GM18870 (cell line): ENCODE results near the gene GUCY1A1.

ENCODE experiments used
- ATAC-seq: cut with Tn5 transposase; IDR thresholded peaks from one replicate; pipeline ENCODE4 v1.9.1; 2021; ENCODE audit warnings: moderate library complexity; ENCODE audit not compliant: unreplicated experiment

The GUCY1A1 gene

DNA sequence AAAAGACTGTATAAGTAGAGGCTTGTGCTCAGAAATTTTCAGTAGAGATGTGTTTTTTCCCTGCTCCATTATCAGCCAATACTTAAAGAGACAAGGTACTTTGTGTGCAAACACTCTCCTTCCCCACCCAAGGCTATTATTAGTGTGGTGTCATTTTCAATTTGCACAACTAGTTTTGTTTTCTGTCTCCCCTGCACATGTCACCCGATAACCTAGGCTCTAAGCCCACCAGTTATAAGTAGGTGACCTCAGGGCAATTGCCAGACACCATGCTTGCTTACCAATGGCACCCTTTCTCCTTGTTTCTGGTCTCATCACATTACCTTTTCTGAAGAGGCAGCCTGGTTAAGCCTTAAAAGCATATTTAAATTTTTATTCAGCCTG, 8.0 kb upstream of the GUCY1A1 start:
- no peak for ATAC-seq

DNA sequence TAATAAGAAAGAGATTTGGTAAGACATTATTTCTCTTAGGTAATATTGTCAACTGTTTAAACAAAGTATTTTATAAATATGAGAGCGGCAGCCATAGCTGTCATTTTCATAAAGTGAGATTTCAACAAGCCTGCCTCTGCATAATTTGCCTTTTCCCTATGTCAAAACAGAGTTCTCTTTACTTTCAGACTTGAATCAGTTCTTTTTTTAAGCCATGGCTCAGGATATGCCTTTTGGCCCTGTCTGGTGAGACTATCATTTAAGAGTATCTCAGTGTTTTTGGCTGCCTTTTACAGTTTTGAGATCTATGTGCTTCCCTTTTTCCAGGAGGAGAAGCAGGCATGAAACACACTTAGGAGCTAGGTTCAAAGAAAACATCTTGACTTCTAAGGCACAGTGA, 7.5 kb upstream of the GUCY1A1 start:
- no peak for ATAC-seq

DNA sequence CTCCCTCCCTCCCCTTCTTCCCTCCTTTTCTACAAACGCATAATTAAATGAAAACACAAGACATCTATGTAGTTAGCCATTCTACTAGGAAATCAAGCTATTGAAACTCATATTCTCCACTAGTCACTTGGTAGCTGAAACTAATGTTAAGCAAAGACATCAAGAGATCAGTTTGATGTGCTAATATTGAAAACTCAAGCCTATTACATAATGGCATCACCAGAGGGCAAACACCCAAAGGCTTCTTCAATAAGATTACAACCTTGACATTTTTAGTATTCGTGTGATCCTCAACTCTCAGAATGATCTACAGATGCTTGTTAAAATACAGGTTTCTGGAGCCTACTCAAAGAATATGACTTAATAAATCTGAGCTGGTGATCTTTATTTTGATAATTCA, 6.2 kb upstream of the GUCY1A1 start:
- ATAC-seq: no peak

DNA sequence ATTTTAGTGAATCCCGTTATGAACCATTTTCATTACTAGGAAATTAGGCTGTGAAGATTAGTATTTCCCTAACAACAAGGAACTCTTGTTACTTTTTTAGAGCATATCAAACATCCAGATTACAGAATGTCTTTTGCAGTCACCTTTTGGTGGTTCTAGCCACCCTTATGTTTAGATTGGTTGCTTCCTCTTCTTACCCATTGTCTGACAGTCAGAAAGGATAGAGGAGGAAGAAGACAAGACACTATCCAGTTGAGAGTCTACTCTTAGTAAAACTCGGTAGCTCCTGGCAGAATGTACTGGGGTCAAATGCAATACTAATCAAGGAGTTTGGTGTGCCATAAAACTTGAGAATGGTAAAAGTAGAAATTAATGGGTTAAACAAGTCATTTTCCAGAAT, 1.6 kb upstream of the GUCY1A1 start:
- no peak for ATAC-seq

DNA sequence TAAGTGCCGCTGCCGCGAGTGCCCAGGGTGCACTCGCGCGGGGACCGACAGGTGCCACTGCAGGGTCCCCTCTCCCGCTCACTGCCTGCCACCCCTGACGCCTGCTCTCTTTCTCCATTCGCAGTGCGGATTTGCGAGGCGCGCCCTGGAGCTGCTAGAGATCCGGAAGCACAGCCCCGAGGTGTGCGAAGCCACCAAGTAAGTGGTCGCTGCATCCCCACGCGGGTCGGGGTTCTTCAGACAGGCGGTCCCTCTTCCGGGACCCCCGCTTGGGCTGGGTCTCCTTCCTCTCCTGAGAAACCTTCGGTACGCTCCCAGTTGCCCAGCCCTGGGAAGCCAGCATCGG, 547 bp downstream of the GUCY1A1 start:
- ATAC-seq: peak; percentile 44

DNA sequence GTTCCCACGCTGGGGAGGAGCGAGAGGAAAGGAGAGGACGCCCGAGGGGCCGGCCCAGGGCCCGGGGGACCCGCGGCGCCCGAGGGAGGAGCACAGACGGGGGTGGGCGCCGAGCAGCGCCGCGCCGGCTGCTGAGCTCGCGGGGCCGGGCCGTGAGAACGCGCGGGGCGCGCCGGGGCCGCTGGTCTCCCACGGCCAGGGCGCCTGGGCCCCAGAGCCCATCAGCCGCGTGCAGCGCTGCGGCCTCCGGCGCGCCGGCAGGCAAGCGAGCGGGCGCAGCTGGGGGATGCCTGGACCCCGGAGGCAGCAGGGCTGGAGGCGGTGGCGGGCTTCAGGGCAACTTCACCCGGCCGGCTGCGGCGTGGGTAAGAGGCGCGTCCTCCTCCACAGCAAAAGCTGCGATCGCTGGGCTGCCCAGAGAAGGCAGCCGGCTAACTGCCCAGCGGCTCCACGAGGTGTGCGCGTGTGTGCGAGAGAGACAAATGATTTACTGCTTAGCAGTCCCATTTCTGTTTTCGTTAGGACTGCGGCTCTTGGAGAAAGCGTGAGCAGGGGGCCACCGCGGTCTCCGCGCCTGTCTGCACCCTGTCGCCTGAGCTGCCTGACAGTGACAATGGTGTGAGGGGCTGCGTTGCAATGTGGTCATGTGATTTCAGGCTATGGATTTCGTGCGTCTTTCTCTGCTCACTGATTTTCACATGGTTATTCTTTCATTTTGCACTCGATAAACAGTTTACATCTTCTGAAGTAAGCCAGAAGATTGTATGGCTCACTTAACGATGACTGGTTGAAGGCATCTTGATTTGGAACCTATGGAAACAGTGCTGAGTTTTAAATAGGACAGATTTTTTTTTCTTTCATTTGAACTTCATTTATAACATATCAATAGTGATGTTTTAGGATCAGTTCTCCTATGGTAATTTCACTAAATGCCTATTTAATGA, 1.2 kb downstream of the GUCY1A1 start:
- ATAC-seq: peak; percentile 54

DNA sequence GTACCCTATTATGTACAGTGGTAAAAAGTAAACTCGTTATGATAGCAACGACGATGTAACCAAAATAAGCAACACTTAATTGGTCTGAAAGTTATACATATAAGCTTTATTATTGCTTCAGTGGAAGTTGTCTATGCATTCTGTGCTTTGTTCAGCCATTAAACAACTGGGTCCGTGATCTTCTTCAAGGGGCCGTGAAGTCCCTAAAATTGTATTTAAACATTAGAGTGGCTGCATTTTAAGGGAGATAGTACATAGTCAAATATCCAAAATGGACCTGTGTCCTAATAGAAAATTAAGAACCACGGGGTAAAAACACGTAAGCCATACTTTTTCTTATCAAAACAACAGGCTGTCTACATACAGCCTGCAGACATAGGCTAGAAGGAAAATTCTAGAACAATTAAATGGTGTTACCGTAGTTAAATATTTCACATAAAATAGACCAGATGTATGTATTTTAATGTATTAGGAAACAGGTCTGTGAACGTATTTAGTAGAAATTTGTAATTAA, 2.1 kb downstream of the GUCY1A1 start:
- ATAC-seq: no peak

DNA sequence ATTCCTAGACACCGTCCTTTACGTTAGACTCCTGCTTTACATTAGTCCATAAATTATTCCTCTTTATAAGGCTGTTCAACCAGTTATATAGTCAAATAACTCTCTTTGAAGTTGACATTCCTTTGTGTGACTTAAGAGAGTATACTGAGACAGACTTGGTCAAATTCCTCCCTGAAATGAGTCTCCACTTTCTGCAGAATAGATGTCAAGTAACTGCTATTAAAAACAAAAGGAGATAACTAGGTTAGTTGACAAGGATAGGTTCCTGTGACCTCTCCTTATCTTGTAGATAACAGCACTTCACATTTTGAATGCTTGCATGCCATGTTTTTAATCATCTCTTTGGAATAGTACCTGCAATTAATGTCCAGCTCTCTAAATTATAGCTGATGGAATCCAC, 5.7 kb downstream of the GUCY1A1 start:
- ATAC-seq: no peak

DNA sequence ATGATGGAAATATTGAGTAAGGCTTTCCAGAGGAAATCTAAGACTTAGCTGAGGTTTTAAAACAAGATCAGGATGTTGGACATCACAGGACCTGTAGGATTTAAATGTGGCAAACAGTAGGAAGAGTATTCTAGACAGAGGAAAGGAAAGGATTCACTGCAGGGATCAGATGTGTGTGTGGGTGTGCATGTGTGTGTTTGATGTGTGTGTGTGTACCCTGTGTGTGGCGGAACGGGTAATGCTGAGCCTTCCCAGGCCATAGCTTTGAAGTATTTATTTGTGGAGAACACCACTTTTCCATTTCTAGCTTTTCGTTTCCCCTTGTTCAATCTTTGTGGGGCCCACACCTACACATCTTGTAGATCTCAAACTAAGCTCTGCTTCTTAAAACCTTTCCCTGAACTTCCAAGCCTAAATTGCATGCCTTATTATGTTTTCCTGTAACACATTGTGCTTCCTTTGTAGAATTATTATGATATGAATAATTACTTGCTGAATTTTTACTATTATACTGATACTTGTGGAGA, 6.9 kb downstream of the GUCY1A1 start:
- ATAC-seq: no peak

DNA sequence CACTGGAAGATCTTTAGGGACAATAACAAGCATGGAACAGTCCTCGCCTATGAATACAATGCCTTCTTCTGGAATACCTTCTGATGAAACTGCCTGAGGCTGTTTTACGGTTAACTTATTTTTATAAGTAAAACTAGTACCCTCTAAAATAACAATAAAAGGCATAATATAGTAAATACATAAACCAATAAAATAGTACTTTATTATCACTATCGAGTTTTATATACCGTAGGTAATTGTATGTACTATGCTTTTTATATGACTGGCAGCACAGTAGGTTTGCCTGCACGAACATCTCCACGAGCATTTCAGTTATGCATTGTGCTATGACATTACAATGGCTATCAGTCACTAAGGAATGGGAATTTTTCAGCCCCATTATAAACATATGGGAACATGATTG, 8.0 kb downstream of the GUCY1A1 start:
- ATAC-seq: no peak

DNA sequence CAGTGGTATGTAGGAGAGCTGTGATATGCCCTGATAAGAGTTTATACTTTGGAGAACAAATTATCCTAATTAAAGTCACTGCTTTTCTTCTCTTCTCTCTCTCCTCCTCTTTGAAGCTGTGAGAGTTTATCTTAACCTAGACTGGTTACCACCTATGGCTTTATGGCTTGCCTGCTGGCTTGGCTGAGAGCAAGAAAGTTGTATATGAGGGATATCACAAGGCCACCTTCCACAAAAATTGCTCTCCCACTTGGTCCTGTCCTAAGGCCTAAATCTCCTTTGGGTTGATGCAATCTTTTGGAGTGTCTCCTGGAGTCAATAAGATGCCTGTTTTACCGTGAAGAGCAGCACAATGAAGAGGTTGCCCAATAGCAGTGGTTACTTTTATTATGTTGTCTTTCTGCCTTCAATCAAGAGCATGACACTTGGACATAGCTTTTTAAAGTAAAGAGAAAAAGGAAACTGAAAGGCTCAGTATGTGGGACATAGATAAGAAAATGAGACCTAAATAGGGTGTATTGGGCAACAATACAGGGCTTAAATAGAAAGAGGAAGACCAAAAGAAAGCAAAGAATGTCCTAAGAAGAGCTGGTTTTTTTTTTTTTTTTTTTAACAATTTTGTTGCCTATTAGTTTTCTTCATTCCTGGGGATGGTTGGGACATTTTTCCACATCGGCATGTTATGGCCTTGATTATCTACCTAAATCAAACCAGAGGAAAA, 9.2 kb downstream of the GUCY1A1 start:
- ATAC-seq: peak; percentile 84

DNA sequence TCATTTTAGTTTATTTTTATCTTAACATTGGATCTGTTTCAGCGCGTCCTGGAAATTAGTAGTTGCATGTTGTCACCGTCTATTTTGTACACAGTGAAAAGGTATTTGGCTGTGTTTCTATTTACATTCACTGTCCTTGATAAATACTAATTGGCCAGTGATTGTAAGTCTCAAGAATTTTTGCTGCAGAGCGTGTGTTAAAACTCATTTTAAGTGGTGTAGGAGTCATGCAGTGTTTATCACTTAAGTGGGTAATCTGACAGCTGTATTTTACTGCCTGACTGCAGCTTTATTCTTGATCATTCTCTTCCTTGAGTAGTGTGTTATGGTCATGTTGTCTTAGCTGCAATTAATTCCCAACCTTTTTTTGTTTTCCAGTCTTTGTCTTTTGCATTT, 9.8 kb downstream of the GUCY1A1 start:
- no peak for ATAC-seq

DNA sequence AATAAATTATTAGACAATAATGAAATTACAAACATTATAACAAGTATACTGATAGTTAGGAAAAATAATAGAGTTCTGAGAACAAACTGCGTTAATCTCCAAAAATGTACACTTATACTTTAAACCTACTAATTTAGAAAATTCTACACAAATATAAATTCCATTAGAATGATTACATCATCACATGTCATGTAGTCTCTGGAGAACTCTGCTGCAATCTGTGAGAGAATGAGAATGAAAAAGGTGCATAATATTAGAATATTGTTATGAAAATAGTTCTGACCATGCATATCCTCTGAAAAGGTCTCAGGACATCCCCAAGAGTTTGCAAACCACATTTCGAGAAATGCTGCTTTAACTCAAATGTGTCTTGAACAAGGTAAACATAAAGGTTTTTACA, 11.4 kb downstream of the GUCY1A1 start:
- ATAC-seq: no peak

DNA sequence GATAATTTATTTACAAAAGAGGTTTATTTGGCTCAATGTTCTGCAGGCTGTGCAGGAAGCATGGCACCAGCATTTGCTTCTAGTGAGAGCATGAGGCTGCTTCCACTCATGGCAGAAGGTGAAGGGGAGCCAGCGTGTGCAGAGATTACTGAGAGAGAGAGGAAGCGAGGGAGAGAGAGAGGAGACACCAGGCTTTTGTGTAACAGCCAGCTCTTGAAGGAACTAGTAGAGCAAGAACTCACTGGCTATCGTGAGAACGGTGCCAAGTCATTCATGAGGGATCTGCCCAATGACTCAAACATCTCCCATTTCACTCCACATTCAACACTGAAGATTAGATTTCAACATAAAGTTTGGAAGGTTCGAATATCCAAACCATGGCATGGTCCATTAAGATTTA, 12.7 kb downstream of the GUCY1A1 start:
- ATAC-seq: no peak

DNA sequence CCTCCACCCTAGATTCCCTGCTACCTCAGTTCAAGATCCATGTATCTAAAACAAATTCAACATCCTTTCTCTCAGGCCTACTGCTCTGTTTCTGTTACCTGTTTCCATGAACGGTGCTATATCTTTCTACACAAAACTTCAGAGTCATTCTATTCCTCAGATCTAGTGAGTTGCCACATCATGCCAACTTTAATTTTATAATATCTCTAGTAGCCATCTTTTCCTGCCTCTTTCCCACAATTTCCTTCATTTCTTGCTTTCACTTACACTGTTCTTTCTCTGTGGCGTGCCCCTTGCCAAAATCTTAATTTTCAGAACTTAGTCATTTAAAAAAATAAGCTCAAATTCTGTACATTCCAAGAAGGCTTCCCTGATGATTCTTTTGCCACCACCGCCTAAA, 15.2 kb downstream of the GUCY1A1 start:
- ATAC-seq: no peak

DNA sequence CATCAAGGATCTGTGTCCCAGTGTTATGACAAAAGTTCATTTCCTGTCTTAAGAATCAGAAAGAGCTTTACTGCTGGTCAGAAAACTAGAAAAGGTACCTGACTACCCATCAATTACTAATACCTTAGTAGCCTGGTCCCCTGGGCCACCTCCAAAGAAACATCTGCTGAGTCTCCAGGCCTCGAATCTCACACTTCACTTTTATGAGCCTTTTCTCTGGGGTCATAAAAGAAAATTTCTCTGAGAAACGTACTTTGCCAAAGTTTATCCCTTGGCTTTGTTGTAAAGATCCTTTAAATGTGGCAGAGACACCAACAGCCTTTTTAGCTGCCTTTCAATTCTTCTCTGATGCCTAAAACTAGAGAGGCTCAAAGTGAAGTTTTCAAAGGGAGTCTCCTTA, 17.8 kb downstream of the GUCY1A1 start:
- ATAC-seq: no peak

DNA sequence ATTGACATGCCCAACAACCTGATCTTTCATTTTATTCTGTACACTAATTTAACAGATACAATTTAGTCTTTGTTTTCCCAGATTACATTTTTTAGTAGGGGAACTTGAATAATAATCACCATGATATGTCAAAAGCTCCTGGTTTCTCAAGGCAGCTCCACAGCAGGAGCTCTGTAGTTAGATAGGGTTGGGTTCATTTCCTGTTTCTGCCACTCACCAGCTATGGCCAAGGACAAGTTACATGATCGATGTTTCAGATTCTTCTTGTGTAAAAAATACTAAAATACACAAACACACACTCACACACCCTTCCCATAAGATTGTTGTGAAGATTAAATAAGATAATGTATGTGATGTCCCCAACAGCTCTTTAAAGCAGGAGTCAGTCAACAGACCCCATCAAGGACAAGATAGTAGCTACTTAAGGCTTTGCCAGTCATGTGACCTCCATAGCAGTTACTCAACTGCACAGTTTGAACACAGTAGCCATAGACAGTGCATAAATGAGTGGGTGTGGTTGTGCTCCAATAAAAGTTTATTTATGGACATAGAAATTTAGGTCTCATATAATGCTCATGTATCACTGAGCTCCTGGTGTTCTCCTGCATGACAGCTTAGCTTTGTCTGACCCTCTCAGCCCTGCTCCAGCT, 18.4 kb downstream of the GUCY1A1 start:
- no peak for ATAC-seq

DNA sequence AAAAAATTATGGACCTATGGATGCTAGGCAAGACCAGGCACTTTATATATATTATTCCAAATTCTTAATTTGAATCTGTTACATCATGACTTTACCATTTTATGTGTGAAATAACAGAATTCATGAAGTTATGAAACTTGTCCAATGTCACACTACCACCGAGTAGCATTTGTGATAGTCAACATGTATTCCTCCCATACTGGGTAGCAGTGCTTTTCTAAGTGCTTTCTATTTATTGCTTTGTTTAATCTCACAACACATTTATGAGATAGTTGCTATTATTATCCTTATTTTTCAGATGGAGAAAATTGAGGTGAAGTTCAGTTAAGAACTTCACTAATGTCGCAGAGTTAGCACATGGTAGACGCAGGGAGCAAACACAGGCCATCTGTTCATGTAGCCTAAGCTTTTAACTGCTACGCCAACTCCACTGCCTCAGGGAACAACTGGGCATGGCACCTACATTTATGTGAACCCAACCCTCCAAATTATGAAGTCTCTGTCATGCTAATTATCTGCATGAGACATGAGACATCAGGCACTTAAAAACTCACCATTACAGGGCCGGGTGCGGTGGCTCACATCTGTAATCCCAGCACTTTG, 20.8 kb downstream of the GUCY1A1 start:
- no peak for ATAC-seq

DNA sequence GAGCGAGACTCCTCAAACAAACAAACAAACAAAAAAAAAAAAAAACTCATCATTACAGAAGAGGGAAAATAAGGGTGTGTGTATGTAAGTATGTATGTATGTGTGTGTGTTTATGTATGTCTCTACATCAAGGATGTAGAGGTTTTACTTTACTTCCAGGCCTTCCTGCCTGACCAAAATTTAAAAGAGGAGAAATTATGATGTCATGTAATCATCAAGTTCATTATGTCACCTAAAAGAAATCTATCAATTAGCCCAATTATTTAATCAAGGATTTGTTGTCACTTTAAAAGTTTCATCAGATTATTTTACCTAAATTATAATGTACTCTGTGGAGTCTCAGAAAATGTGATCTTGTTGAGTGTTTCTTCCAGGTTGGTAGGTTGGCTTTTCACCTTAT, 21.6 kb downstream of the GUCY1A1 start:
- no peak for ATAC-seq

DNA sequence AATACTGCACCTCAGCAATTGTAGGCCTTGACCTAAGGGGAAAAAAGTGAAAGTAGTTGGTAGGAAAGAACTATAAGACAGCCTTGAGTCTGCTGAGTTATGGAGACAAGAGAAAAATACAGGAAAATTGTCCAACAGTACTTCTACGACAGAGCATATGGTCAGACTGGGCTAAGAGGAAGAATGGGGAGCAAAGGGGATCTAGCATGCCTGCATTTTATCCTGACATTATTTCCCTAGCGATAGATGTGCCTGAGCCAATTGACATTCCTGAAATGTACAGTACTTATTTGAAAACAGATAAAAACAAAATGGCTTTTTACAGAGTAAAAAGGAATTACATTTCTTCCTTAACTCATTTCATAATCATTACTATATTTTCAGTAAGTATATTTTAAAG, 22.2 kb downstream of the GUCY1A1 start:
- no peak for ATAC-seq
